ENCODE results near the gene MYL6.
"Not testable (repeated sequence)": the region's sequence is repeated elsewhere in the genome, so short reads cannot be mapped to it uniquely, and the experiment has no call there.

DNA sequence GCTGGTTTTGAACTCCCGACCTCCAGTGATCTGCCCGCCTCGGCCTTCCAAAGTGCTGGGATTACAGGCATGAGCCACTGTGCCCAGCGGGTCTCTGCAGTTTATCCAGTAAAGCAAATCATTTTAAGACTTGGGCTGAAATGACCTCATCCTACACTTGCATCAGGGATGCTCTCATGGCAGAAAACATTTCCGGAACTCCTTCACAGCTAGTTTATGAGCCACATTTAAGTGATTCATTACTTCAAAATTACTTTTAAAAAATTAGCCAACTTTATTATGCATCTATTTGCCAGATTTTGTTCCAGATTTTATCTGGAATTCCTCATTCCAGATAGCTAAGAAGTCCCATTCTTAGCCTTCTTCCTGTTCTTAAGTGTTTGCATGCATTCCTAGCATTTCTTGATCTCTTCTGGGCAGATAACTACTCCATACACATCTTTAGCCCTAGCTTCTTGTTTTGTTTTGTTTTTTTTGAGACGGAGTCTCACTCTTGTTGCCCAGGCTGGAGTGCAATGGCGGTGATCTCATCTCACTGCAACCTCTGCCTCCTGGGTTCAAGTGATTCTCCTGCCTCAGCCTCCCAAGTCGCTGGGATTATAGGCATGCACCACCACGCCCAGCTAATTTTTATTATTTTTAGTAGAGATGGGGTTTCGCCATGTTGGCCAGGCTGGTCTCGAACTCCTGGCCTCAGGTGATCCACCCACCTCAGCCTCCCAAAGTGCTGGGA is 38.8 kb downstream of the MYL6 start:
- not testable (repeated sequence) for TF ChIP-seq CTCF (IDR thresholded peaks at IDR 0.05; ENCODE audit: extremely low read depth in 1 of 2, insufficient read depth in 1 of 2, low read depth in 1 of 2, low read length in 2 of 2); POLR2A (IDR thresholded peaks at IDR 0.05; ENCODE audit: low read depth, low read length); EZH2 (IDR thresholded peaks at IDR 0.05; ENCODE audit: borderline replicate concordance, low read depth, low read length, severe bottlenecking); MAX (IDR thresholded peaks at IDR 0.05; ENCODE audit: insufficient read depth, insufficient read length)
- TF ChIP-seq POLR2AphosphoS5 (IDR thresholded peaks at IDR 0.05; ENCODE audit: insufficient read depth, low read depth, low read length): peak; percentile 52
